Tongue (tissue), 2 donors: Measurements from ENCODE around the gene WDR86. TPM values are rescaled to one million over a fixed set of nuclear protein-coding genes. Genes with fewer than 3 reads are reported as not detected.

Experiments used
- DNase-seq: peaks from one replicate; pipeline ENCODE4 v3.0.0-alpha.2; 2015
- total RNA-seq: library from RNA; depleted of rRNA; stranded (reverse); fragments of >200 nt; gene quantifications from one replicate; pipeline ENCODE4 v1.2.3, GENCODE V29; 2014

Gene WDR86
- total RNA-seq, 1 donor from 2014 or later: 13.1 TPM

- no peak for DNase-seq
Observed at GRCh38 chr7:151439855-151440798, 30.3 kb upstream of the WDR86 start, which contains the start of gene CRYGN. Gene CRYGN (minus strand): TSS chr7:151440141. CDS start chr7:151439917, 224 bp downstream.

- DNase-seq: no peak
Observed at GRCh38 chr7:151438864-151439601, 29.2 kb upstream of the WDR86 start.

- no peak for DNase-seq
Observed at GRCh38 chr7:151437866-151438516, 28.2 kb upstream of the WDR86 start.

GRCh38 chr7:151437159-151437553 lies 27.3 kb upstream of the WDR86 start:
- DNase-seq: no peak

GRCh38 chr7:151436446-151437158 lies 26.8 kb upstream of the WDR86 start:
- peak; percentile 43 for DNase-seq

- no peak for DNase-seq
Observed at GRCh38 chr7:151435971-151436370, 26.1 kb upstream of the WDR86 start.

GRCh38 chr7:151435103-151435916 lies 25.5 kb upstream of the WDR86 start:
- no peak for DNase-seq

GRCh38 chr7:151434549-151434948 lies 24.7 kb upstream of the WDR86 start:
- no peak for DNase-seq

- no peak for DNase-seq
Observed at GRCh38 chr7:151433721-151434400, 24.0 kb upstream of the WDR86 start.

GRCh38 chr7:151432658-151433521 lies 23.1 kb upstream of the WDR86 start:
- no peak for DNase-seq

- DNase-seq: no peak
Observed at GRCh38 chr7:151431768-151432311, 22.0 kb upstream of the WDR86 start.

GRCh38 chr7:151431281-151431767 lies 21.5 kb upstream of the WDR86 start:
- DNase-seq: no peak

- DNase-seq: no peak
Observed at GRCh38 chr7:151430391-151431205, 20.8 kb upstream of the WDR86 start.

GRCh38 chr7:151429560-151430331 lies 19.9 kb upstream of the WDR86 start:
- no peak for DNase-seq

- DNase-seq: no peak
Observed at GRCh38 chr7:151429237-151429559, 19.4 kb upstream of the WDR86 start.

GRCh38 chr7:151428378-151429236 lies 18.8 kb upstream of the WDR86 start:
- DNase-seq: peak; percentile 35
